Panc1 (cell line): ENCODE data around the gene MPDU1. TPM values are rescaled to one million over a fixed set of nuclear protein-coding genes. Genes with fewer than 3 reads are reported as not detected.
A peak's percentile ranks its signal among the peaks of the same experiment; 100 is the strongest.

Experiments used
- ATAC-seq: fragments of 200-7000 bp; cut with Tn5 transposase; 2 replicates; pipeline ENCODE4 v1.9.1; 2020; ENCODE audit warnings: mild to moderate bottlenecking, moderate library complexity
- BruUV-seq: library from RNA; stranded (reverse); fragments of 400-500 nt; replicated peaks from 2 replicates; lab custom pipeline; 2021; lab: Mats Ljungman, UMichigan
- CTCF ChIA-PET: fragments of 300-600 bp; sonication (Branson Sonifier 250); formaldehyde crosslinking; loops from one replicate; lab custom pipeline; 2022; ENCODE audit warnings: antibody characterized with exemption; lab: Charles Lee
- POLR2A ChIA-PET: fragments of 300-600 bp; sonication (Branson Sonifier 250); formaldehyde crosslinking; loops from one replicate; lab custom pipeline; 2022; ENCODE audit warnings: antibody characterized with exemption; lab: Charles Lee
- DNase-seq: peaks from one replicate; pipeline ENCODE4 v3.0.0-alpha.2; 2010; ENCODE audit warnings: low read depth, low spot score
- H3K27ac ChIP-seq: 2 replicates; pipeline ENCODE4 v1.5.1; 2011; ENCODE audit warnings: mild to moderate bottlenecking, low read length, inconsistent platforms
- H3K27me3 ChIP-seq: fragments of 200-500 bp; sonication (Bioruptor generic); 2 replicates; pipeline ENCODE4 v1.6.0; 2014; ENCODE audit warnings: low read length, inconsistent platforms; ENCODE audit not compliant: control insufficient read depth, insufficient read depth
- H3K36me3 ChIP-seq: fragments of 200-500 bp; sonication (Bioruptor generic); 2 replicates; pipeline ENCODE4 v1.5.1; 2014; ENCODE audit warnings: inconsistent platforms, mild to moderate bottlenecking, low read length, moderate library complexity; ENCODE audit not compliant: control insufficient read depth, insufficient read depth
- H3K4me1 ChIP-seq: 2 replicates; pipeline ENCODE4 v1.5.1; 2011; ENCODE audit warnings: inconsistent platforms, mild to moderate bottlenecking, low read length, moderate library complexity; ENCODE audit not compliant: control insufficient read depth, insufficient read depth
- H3K4me3 ChIP-seq, 2 experiments: 2 replicates each; pipeline ENCODE4 v1.5.1; 2011 to 2012; ENCODE audit warnings: low read depth in 2 of 2, low read length in 2 of 2, mild to moderate bottlenecking in 2 of 2, inconsistent platforms in 1 of 2, moderate library complexity in 1 of 2
- H3K9me3 ChIP-seq: fragments of 200-500 bp; sonication (Bioruptor generic); 2 replicates; pipeline ENCODE4 v1.5.1; 2014; ENCODE audit warnings: low read depth, mild to moderate bottlenecking, inconsistent platforms, low read length, moderate library complexity; ENCODE audit not compliant: control insufficient read depth, insufficient read depth
- CTCF ChIP-seq: fragments of 450-650 bp; IDR thresholded peaks from 2 replicates; pipeline ENCODE4 v1.5.1; 2017; ENCODE audit warnings: mild to moderate bottlenecking
- POLR2AphosphoS5 ChIP-seq: IDR thresholded peaks from 2 replicates; pipeline ENCODE4 v1.6.1; 2012; ENCODE audit warnings: mild to moderate bottlenecking, low read depth, low read length, moderate library complexity
- REST ChIP-seq, 2 experiments: IDR thresholded peaks; 2 replicates each; pipeline ENCODE4 v1.6.1; 2011 to 2012; ENCODE audit warnings: low read depth in 2 of 2, control low read depth in 1 of 2, low read length in 1 of 2, mild to moderate bottlenecking in 1 of 2, moderate library complexity in 1 of 2; ENCODE audit not compliant: insufficient read depth in 1 of 2
- SIN3A ChIP-seq: IDR thresholded peaks from 2 replicates; pipeline ENCODE4 v1.6.1; 2012; ENCODE audit warnings: low read depth, mild to moderate bottlenecking, low read length, moderate library complexity, borderline replicate concordance; ENCODE audit not compliant: insufficient read depth
- TCF7L2 ChIP-seq: IDR thresholded peaks from 2 replicates; pipeline ENCODE4 v1.6.1; 2011; ENCODE audit warnings: mild to moderate bottlenecking, low read depth, low read length, inconsistent platforms
- in situ Hi-C: cut with HindIII; loops from 2 replicates; pipeline ENCODE4 v1.10.0; 2016; ENCODE audit warnings: low sequenced_read_pairs, low pct_unique_long_range_greater_than_20kb
- intact Hi-C: fragments of 100-400 bp; cut with micrococcal nuclease; formaldehyde crosslinking; loops from one replicate; pipeline ENCODE4 v1.10.0; 2022; ENCODE audit not compliant: unreplicated experiment
- total RNA-seq: library from RNA; stranded (reverse); gene quantifications from one replicate; pipeline ENCODE4 v1.2.1, GENCODE V29; 2021; ENCODE audit not compliant: unreplicated experiment

MPDU1 gene
- total RNA-seq, 1 experiment from 2014 or later, result 47.1 TPM

GRCh38 chr17:7563115-7563869, 20.4 kb upstream of the MPDU1 start:
- no peak for ATAC-seq

GRCh38 chr17:7569571-7569970, 14.1 kb upstream of the MPDU1 start:
- ATAC-seq (no peak), DNase-seq (no peak)
- Histone ChIP-seq H3K4me1 (peaks cover 6% of the 10 kb centered on the region), H3K27ac (no peak overlapping the region), H3K9me3 (no peaks in the 10 kb centered on the region), H3K27me3 (no peaks in the 10 kb centered on the region), H3K4me3 (no peak overlapping the region), H3K36me3 (peaks cover 10% of the 10 kb centered on the region)
- BruUV-seq, result no TSS peak
- CTCF ChIA-PET, result no interaction called here
- POLR2A ChIA-PET, result no interaction called here
- intact Hi-C loops, result no loop called here
- TF ChIP-seq TCF7L2 (no peak), POLR2AphosphoS5 (no peak), REST (IDR thresholded peaks at IDR 0.05; ENCODE audit: insufficient read depth in 1 of 2, low read depth in 2 of 2, low read length in 1 of 2) (no peak), SIN3A (no peak), CTCF (no peak)
- in situ Hi-C loops, result no loop called here

More at GRCh38 chr17:7563115-7563869, 20.4 kb upstream of the MPDU1 start:
- CTCF ChIA-PET, result no interaction called here
- BruUV-seq, result no TSS peak
- DNase-seq, result no peak
- peaks cover 21% of the 10 kb centered on the region for H3K4me1 ChIP-seq
- peaks cover 4% of the 10 kb centered on the region for H3K36me3 ChIP-seq
- no peaks in the 10 kb centered on the region for H3K9me3 ChIP-seq
- intact Hi-C loops (no loop called here), in situ Hi-C loops (no loop called here)
- peak overlapping the region; percentile 66 to 80 for H3K4me3 ChIP-seq
- H3K27me3 ChIP-seq, result no peaks in the 10 kb centered on the region
- TF ChIP-seq REST (IDR thresholded peaks at IDR 0.05; ENCODE audit: insufficient read depth in 1 of 2, low read depth in 2 of 2, low read length in 1 of 2) (no peak), POLR2AphosphoS5 (no peak), CTCF (no peak), SIN3A (no peak), TCF7L2 (no peak)
- peak overlapping the region; percentile 89; the same call in 1 of the 2 replicates for H3K27ac ChIP-seq
- POLR2A ChIA-PET, result no interaction called here
